NB4 (cell line): ENCODE measurements around the gene SCAMP4.

ENCODE experiments used
- POLR2A ChIP-seq: IDR thresholded peaks from 2 replicates; pipeline ENCODE4 v1.6.1; 2011; ENCODE audit warnings: mild to moderate bottlenecking; ENCODE audit not compliant: insufficient read length; ENCODE audit errors: extremely low read depth
- TF ChIP-seq, protein P1 (sequence below): IDR thresholded peaks from one replicate; pipeline ENCODE4 v1.5.1; 2012; ENCODE audit warnings: low read depth, low read length
- TF ChIP-seq, protein P2 (sequence below): IDR thresholded peaks from 2 replicates; pipeline ENCODE4 v1.6.1; 2011; ENCODE audit warnings: low read depth, low read length

DNA sequence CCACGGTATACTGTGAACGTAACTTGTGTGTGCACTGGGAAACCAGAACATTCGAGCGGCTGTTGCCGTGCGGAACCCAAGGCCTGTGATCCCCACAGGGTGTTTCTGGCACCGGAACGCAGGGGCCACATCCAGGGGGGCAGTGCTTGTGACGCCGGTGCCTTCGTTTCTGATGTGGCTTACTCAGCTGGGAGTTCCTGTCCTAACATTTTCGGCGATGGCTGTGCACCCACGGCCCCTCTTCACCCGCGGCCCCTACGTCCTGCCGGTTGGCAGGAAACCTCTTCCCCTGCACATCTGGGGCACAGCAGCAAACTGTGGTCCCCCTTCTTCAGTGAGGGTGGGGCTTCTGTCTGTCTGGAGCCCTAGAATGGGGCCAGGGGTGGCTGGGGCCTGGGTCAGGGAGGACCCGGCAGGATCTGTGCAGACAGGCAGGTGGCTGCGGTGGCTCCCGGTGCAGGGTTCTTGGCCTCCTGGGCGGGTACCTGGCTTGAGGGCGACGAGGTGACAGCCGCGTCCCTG, 61.9 kb downstream of the SCAMP4 start:
- TF ChIP-seq, protein P1, sequence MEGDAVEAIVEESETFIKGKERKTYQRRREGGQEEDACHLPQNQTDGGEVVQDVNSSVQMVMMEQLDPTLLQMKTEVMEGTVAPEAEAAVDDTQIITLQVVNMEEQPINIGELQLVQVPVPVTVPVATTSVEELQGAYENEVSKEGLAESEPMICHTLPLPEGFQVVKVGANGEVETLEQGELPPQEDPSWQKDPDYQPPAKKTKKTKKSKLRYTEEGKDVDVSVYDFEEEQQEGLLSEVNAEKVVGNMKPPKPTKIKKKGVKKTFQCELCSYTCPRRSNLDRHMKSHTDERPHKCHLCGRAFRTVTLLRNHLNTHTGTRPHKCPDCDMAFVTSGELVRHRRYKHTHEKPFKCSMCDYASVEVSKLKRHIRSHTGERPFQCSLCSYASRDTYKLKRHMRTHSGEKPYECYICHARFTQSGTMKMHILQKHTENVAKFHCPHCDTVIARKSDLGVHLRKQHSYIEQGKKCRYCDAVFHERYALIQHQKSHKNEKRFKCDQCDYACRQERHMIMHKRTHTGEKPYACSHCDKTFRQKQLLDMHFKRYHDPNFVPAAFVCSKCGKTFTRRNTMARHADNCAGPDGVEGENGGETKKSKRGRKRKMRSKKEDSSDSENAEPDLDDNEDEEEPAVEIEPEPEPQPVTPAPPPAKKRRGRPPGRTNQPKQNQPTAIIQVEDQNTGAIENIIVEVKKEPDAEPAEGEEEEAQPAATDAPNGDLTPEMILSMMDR: no peak
- no peak for TF ChIP-seq POLR2A
- TF ChIP-seq, protein P2, sequence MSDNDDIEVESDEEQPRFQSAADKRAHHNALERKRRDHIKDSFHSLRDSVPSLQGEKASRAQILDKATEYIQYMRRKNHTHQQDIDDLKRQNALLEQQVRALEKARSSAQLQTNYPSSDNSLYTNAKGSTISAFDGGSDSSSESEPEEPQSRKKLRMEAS: no peak
